Measurements from ENCODE around the gene SEC23B. TPM values are rescaled to one million over a fixed set of nuclear protein-coding genes. Genes with fewer than 3 reads are reported as not detected.

Gene SEC23B
- total and polyA plus RNA-seq, 2 of the 13 experiments (the other 11 are each of a cell fraction or from before 2014, with no cell fraction given): 114 to 120 TPM

DNA sequence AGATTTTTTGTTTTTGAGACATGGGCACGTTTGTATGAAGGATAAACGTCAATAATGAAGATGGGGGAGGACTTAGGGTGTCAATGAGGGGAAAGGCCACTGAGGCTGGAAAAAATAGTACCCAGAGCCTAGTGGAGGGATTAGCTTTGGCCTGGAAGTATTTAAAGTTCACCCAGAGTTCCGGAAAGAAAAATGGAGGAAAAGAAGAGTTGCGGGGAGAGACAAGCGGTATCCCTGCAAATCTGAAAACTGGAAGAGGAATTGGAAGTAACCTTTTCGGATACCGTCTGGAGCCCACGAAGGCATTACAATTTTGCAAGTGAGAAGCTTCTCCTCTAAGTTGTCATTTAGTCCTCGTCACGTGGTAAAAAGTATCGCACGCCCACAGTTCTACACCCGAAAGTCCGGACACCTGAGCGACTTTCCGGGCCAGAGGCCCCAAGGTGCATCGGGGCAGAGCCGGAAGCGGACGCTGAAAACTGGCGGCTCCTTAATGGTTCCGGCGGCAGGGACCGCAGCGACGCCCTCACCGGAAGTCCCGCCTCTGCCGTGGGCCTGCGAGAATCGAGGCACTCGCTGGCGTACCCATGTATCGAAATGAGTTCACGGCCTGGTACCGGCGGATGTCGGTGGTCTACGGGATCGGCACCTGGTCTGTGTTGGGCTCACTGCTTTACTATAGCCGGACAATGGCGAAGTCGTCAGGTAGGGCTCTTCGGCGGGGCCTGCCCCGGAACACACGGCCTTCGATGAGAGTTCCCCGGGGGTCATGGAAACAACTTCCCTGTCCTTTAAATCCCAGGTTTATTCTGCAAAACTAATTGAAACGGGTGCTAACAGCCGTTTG, 59.4 kb downstream of the SEC23B start, which contains the start of gene SMIM26 (continued):
- TF ChIP-seq ZNF251 (CRISPR knock-in tag; IDR thresholded peaks at IDR 0.05): peak; percentile 76; the same call in 1 of the 2 replicates
- peak; percentile 36; the same call in 1 of the 2 replicates for TF ChIP-seq HNF4A (CRISPR knock-in tag; IDR thresholded peaks at IDR 0.05)
- TF ChIP-seq ZNF484 (CRISPR knock-in tag; IDR thresholded peaks at IDR 0.05; ENCODE audit: borderline replicate concordance, low read depth): no peak
- TF ChIP-seq NFYB (CRISPR knock-in tag; IDR thresholded peaks at IDR 0.05): peak; percentile 80
- peak; percentile 91 for TF ChIP-seq ARNTL (CRISPR knock-in tag; IDR thresholded peaks at IDR 0.05)
- TF ChIP-seq, protein P1, sequence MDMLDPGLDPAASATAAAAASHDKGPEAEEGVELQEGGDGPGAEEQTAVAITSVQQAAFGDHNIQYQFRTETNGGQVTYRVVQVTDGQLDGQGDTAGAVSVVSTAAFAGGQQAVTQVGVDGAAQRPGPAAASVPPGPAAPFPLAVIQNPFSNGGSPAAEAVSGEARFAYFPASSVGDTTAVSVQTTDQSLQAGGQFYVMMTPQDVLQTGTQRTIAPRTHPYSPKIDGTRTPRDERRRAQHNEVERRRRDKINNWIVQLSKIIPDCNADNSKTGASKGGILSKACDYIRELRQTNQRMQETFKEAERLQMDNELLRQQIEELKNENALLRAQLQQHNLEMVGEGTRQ (IDR thresholded peaks at IDR 0.05; ENCODE audit: low read depth, low read length): peak; percentile 90
- TF ChIP-seq, protein P1 (CRISPR knock-in tag; IDR thresholded peaks at IDR 0.05; ENCODE audit: borderline replicate concordance): peak; percentile 93
- TF ChIP-seq, protein P2, sequence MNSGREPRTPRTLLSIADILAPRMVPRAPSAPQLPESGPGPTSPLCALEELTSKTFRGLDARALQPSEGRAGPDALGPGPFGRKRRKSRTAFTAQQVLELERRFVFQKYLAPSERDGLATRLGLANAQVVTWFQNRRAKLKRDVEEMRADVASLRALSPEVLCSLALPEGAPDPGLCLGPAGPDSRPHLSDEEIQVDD (CRISPR knock-in tag; IDR thresholded peaks at IDR 0.05; ENCODE audit: borderline replicate concordance): peak; percentile 94; the same call in 1 of the 2 replicates
- peak; percentile 83 for TF ChIP-seq HDAC2 (CRISPR knock-in tag; IDR thresholded peaks at IDR 0.05)
- 0 out of 2 replicates have a peak, but pooled peaks have one; percentile 70 for TF ChIP-seq ZIK1 (CRISPR knock-in tag; IDR thresholded peaks at IDR 0.05; ENCODE audit: borderline replicate concordance, low read depth)
- TF ChIP-seq, protein P3, sequence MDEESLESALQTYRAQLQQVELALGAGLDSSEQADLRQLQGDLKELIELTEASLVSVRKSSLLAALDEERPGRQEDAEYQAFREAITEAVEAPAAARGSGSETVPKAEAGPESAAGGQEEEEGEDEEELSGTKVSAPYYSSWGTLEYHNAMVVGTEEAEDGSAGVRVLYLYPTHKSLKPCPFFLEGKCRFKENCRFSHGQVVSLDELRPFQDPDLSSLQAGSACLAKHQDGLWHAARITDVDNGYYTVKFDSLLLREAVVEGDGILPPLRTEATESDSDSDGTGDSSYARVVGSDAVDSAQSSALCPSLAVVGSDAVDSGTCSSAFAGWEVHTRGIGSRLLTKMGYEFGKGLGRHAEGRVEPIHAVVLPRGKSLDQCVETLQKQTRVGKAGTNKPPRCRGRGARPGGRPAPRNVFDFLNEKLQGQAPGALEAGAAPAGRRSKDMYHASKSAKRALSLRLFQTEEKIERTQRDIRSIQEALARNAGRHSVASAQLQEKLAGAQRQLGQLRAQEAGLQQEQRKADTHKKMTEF (CRISPR knock-in tag; IDR thresholded peaks at IDR 0.05): peak; percentile 99
- peak; percentile 76 for TF ChIP-seq AGO2 (optimal IDR thresholded peaks at IDR 0.05; ENCODE audit: low read depth, low read length)
- TF ChIP-seq ZNF510 (CRISPR knock-in tag; IDR thresholded peaks at IDR 0.05; ENCODE audit: low read depth): 0 out of 2 replicates have a peak, but pooled peaks have one; percentile 69
- peak; percentile 98 for TF ChIP-seq ASH2L (IDR thresholded peaks at IDR 0.05; ENCODE audit: insufficient read length, low read depth, low read length)
- peak; percentile 53; the same call in 1 of the 2 replicates for TF ChIP-seq ZNF746 (CRISPR knock-in tag; IDR thresholded peaks at IDR 0.05)
- TF ChIP-seq ELF3 (CRISPR knock-in tag; IDR thresholded peaks at IDR 0.05): peak; percentile 95
- 0 out of 2 replicates have a peak, but pooled peaks have one; percentile 4 for TF ChIP-seq MEIS1 (CRISPR knock-in tag; IDR thresholded peaks at IDR 0.05; ENCODE audit: borderline replicate concordance)
- peak; percentile 73; the same call in 1 of the 2 replicates for TF ChIP-seq ZFYVE20 (CRISPR knock-in tag; IDR thresholded peaks at IDR 0.05; ENCODE audit: borderline replicate concordance, low read depth)
- peak; percentile 39 for TF ChIP-seq ZNF263 (CRISPR knock-in tag; IDR thresholded peaks at IDR 0.05)
- TF ChIP-seq CHCHD3 (CRISPR knock-in tag; IDR thresholded peaks at IDR 0.05): peak; percentile 72; the same call in 1 of the 2 replicates
- no peak for TF ChIP-seq NCOA5 (CRISPR knock-in tag; IDR thresholded peaks at IDR 0.05)
- no peak for TF ChIP-seq KDM6A (CRISPR knock-in tag; IDR thresholded peaks at IDR 0.05; ENCODE audit: low read depth)
- TF ChIP-seq, protein P4, sequence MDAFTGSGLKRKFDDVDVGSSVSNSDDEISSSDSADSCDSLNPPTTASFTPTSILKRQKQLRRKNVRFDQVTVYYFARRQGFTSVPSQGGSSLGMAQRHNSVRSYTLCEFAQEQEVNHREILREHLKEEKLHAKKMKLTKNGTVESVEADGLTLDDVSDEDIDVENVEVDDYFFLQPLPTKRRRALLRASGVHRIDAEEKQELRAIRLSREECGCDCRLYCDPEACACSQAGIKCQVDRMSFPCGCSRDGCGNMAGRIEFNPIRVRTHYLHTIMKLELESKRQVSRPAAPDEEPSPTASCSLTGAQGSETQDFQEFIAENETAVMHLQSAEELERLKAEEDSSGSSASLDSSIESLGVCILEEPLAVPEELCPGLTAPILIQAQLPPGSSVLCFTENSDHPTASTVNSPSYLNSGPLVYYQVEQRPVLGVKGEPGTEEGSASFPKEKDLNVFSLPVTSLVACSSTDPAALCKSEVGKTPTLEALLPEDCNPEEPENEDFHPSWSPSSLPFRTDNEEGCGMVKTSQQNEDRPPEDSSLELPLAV (CRISPR knock-in tag; conservative IDR thresholded peaks at IDR 0.05; ENCODE audit: low read depth): no peak
- TF ChIP-seq ZSCAN29 (CRISPR knock-in tag; conservative IDR thresholded peaks at IDR 0.05): peak; percentile 81; the same call in 1 of the 2 replicates
